GM12878 (cell line): Measurements from ENCODE around the gene MLF1.

Experiments used
- BHLHE40 ChIP-seq, 2 experiments: fragments of 450-650 bp in 1 of 2; IDR thresholded peaks; 2 replicates each; pipeline ENCODE4 v1.6.1; 2011 to 2017; ENCODE audit warnings: low read depth in 2 of 2, borderline replicate concordance in 1 of 2, improper control_type of control experiment in 1 of 2, low read length in 1 of 2, mild to moderate bottlenecking in 1 of 2
- CTCF ChIP-seq, 3 experiments: IDR thresholded peaks in 2 of 3; conservative IDR thresholded peaks in 1 of 3; 2 replicates each; pipeline ENCODE4 v1.5.1; 2011; ENCODE audit warnings: low read depth in 3 of 3, low read length in 3 of 3, mild to moderate bottlenecking in 3 of 3, control low read depth in 2 of 3, moderate library complexity in 2 of 3, inconsistent platforms in 1 of 3, mixed read lengths in 1 of 3; ENCODE audit not compliant: control insufficient read depth in 2 of 3, insufficient read depth in 1 of 3; ENCODE audit errors: extremely low read depth in 1 of 3
- POLR2A ChIP-seq: IDR thresholded peaks from 2 replicates; pipeline ENCODE4 v1.6.1; 2011; ENCODE audit warnings: low read depth, mild to moderate bottlenecking, low read length
- SREBF1 ChIP-seq: IDR thresholded peaks from 2 replicates; pipeline ENCODE4 v1.6.1; 2012; ENCODE audit warnings: mild to moderate bottlenecking, low read length
- ZNF217 ChIP-seq: fragments of 450-650 bp; IDR thresholded peaks from 2 replicates; pipeline ENCODE4 v1.6.1; 2017; ENCODE audit warnings: antibody characterized with exemption, mild to moderate bottlenecking

GRCh38 chr3:158570999-158571702 lies at the start of gene MLF1:
- TF ChIP-seq ZNF217 (no peak), SREBF1 (no peak), BHLHE40 (IDR thresholded peaks at IDR 0.05; ENCODE audit: borderline replicate concordance in 1 of 2, low read depth in 2 of 2, low read length in 1 of 2) (peak in 1 of 2 experiments; percentile 49; a peak in 2 of 4 replicates), CTCF (IDR thresholded peaks at IDR 0.05 in 2 of 3, conservative IDR thresholded peaks at IDR 0.05 in 1 of 3; ENCODE audit: control insufficient read depth in 2 of 3, extremely low read depth in 1 of 3, insufficient read depth in 1 of 3, low read depth in 3 of 3, low read length in 3 of 3) (no peak), POLR2A (0 out of 2 replicates have a peak, but pooled peaks have one; percentile 29)
